Bronchial epithelial cell (primary cell): ENCODE measurements around the gene WDR86. TPM values are rescaled to one million over a fixed set of nuclear protein-coding genes. Genes with fewer than 3 reads are reported as not detected.
A peak's percentile ranks its signal among the peaks of the same experiment; 100 is the strongest.

Experiments
- DNase-seq: peaks from one replicate; pipeline ENCODE4 v3.0.0-alpha.2; 2010; ENCODE audit warnings: low read depth
- FAIRE-seq: peaks from 2 replicates; lab custom pipeline; 2011; peaks lifted over from hg19 to GRCh38; lab: Jason Lieb, UNC
- H3K27me3 ChIP-seq: 2 replicates; pipeline ENCODE4 v1.5.1; 2011; ENCODE audit warnings: low read length; ENCODE audit not compliant: control insufficient read depth, insufficient read depth
- H3K36me3 ChIP-seq: 2 replicates; pipeline ENCODE4 v1.5.1; 2011; ENCODE audit warnings: low read length; ENCODE audit not compliant: control insufficient read depth, insufficient read depth
- H3K4me3 ChIP-seq: 2 replicates; pipeline ENCODE4 v1.5.1; 2011; ENCODE audit warnings: mild to moderate bottlenecking, low read depth, low read length, control low read depth
- CTCF ChIP-seq: IDR thresholded peaks from 2 replicates; pipeline ENCODE4 v1.5.1; 2011; ENCODE audit warnings: mild to moderate bottlenecking, moderate library complexity, low read length, control low read depth, inconsistent platforms; ENCODE audit not compliant: insufficient read depth, severe bottlenecking
- total RNA-seq: library from RNA; depleted of rRNA; stranded (reverse); fragments of >200 nt; gene quantifications from 2 replicates; pipeline ENCODE4 v1.2.1, GENCODE V29; 2014

WDR86 gene
- total RNA-seq, 1 donor from 2014 or later, result 0.79 TPM

- FAIRE-seq, result no peak
- no peak for DNase-seq
- H3K36me3 ChIP-seq, result no peaks in the 10 kb centered on the region
- H3K27me3 ChIP-seq, result peaks cover 11% of the 10 kb centered on the region
- TF ChIP-seq CTCF, result no peak
- no peak overlapping the region for H3K4me3 ChIP-seq
Measured at GRCh38 chr7:151405056-151405455, 4.8 kb downstream of the WDR86 start.

- Histone ChIP-seq H3K36me3 (no peaks in the 10 kb centered on the region), H3K4me3 (no peak overlapping the region), H3K27me3 (peaks cover 7% of the 10 kb centered on the region)
- no peak for TF ChIP-seq CTCF
- FAIRE-seq (no peak), DNase-seq (peak; percentile 37)
Measured at GRCh38 chr7:151404216-151405011, 5.4 kb downstream of the WDR86 start.

GRCh38 chr7:151403764-151404163 lies 6.1 kb downstream of the WDR86 start:
- H3K27me3 ChIP-seq, result peaks cover 3% of the 10 kb centered on the region
- peak; percentile 66 for DNase-seq
- no peaks in the 10 kb centered on the region for H3K36me3 ChIP-seq
- no peak overlapping the region for H3K4me3 ChIP-seq
- no peak for FAIRE-seq
- TF ChIP-seq CTCF, result no peak

GRCh38 chr7:151402029-151402835 lies 7.6 kb downstream of the WDR86 start:
- FAIRE-seq (no peak), DNase-seq (peak; percentile 20)
- peak; percentile 9 for TF ChIP-seq CTCF
- Histone ChIP-seq H3K4me3 (no peak overlapping the region), H3K36me3 (no peaks in the 10 kb centered on the region), H3K27me3 (no peaks in the 10 kb centered on the region)

DNA sequence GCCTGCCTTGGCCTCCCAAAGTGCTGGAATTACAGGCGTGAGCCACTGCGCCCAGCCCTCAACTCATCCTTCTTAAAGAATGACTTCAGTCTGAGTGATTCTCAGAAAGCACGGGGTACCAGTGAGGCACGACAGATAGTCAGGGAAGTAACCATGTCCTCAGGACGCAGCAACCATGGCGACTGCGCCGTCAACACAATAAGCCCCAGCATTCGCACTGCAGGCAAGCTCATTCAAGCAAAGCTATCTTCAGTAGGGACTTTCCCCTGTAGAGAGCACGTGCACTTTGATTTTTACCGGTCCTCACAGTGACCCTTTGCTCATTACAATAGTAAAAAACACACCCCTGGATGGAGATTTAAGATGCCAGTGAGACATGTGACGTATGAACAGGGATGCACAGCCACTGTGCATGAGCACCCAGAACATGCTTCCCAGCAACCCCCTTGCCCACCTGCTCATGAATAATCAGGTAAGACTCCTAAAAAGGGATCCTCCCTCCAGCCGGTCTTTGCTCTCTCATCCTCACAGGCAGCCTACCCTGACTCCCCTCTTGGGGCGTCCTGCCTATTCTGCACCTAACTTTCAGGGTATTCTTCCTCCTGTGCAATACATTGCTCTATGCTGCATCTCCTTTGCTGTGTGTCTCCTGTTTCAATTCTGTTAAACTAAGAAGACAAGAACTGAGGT lies 9.1 kb downstream of the WDR86 start:
- DNase-seq, result no peak
- no peak for FAIRE-seq

More for the DNA sequence above, 9.1 kb downstream of the WDR86 start:
- no peak overlapping the region for H3K4me3 ChIP-seq
- TF ChIP-seq CTCF, result no peak
- no peaks in the 10 kb centered on the region for H3K36me3 ChIP-seq
- no peaks in the 10 kb centered on the region for H3K27me3 ChIP-seq
